Stimulated activated CD4-positive, alpha-beta T cell treated with anti-CD3 and anti-CD28 coated beads, Interleukin-2, amount 100 ng/mL, for 4 hours (primary cell): ENCODE results near the gene OR52E2.
"Not testable (repeated sequence)": the region's sequence is repeated elsewhere in the genome, so short reads cannot be mapped to it uniquely, and the experiment has no call there.

Experiments used
- DNase-seq: peaks from one replicate; pipeline ENCODE4 v3.0.0-alpha.2; 2020; ENCODE audit warnings: low read depth

The OR52E2 gene

DNA sequence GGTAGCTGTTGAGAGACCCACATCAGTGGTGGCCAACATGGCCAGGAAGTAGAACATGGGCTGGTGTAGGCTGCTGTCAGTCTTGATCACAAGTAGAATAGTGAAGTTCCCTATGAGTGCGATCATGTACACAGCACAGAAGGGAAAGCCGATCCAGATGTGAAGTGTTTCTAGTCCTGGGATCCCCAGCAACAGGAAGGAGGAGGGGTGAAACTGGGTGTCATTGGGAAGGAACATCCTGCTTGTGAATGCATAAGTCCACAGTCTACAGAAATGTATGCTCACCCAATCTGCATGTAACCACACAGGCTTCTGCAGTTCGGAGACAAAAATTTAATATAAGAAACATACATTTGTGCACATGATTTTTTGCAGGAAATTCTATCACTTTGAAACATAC is at the start of gene OR52E2:
Gene OR52E2, minus strand, starts transcription at position 237 of the 400 bp plus-strand sequence. Its CDS starts 0 bp downstream, at position 237.
- no peak for DNase-seq

DNA sequence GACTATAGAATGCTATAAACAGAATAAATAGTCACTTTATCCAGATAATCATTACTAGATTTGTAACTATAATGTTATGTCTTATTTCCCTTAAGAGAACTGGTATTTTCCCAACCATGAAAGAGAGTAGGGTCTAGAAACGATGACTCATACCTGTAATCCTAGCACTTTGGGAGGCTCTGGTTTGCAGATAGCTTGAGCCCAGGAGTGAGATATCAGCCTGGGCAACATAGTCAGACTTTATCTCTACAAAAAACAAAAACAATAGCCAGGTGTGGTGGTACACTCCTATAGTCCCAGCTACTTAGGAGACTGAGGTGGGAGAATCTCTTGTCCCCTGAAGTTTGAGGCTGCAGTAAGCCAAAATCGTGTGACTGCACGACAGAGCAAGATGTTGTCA is 47.9 kb upstream of the OR52E2 start:
- DNase-seq: no peak

- no peak for DNase-seq
Observed at GRCh38 chr11:5103066-5103465, 43.6 kb upstream of the OR52E2 start.

GRCh38 chr11:5102246-5102645 is 42.8 kb upstream of the OR52E2 start:
- no peak for DNase-seq

DNA sequence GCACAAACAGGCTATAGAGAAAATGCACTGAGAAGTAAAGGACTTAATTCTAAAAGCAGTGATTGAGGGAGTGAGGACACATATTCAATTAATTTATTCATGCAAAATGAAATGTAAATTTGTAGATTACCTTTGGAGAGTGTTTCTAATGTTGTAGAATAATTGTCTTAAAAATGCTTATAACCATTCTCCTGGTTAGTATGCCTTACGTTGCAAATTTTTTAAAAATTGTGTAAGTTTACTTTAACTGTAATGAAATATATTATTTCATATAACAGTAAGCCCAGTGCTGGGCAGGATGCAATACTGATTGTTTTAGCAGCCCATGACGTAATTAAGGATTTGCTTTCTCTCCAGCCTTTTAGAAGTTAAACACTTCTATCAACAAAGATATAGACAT is 36.6 kb upstream of the OR52E2 start:
- DNase-seq: no peak

GRCh38 chr11:5092821-5093585 is 33.6 kb upstream of the OR52E2 start:
- DNase-seq: no peak

- no peak for DNase-seq
Observed at GRCh38 chr11:5090668-5091067, 31.2 kb upstream of the OR52E2 start.

- DNase-seq: no peak
Observed at GRCh38 chr11:5088556-5088955, 29.1 kb upstream of the OR52E2 start.

DNA sequence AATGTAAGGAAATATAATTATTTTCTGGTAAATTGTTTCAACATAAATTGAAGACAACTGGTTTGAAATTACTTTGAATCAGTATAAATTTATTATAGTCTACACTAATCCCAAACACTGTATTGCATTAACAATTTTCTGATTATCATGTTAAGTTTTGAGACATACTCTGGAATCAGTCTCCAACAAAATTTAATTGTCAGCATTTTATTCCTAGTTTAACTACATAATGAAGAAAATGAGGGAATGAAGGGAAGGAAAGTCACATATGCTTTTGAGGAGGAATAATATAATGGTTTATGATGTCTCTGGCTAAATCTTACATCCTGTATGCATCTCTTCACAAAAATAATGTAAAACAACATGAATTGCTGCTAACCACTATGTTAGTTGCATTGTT is 24.2 kb upstream of the OR52E2 start:
- DNase-seq: no peak

DNA sequence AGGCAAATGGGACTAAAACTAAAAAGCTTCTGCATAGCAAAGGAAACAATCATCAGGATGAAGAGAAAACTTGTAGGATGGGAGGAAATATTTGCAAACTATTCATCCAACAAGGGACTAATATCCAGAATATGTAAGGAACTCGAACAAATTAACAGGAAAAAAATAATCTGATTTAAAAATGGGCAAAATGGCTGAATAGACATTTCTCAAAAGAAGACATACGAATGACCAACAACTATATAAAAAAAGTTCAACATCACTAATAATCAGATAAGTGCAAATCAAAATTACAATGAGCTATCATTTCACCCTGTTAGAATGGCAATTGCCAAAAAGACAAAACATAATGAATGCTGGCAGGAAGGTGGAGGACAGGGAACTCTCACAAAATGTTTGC is 22.0 kb upstream of the OR52E2 start:
- no peak for DNase-seq

DNA sequence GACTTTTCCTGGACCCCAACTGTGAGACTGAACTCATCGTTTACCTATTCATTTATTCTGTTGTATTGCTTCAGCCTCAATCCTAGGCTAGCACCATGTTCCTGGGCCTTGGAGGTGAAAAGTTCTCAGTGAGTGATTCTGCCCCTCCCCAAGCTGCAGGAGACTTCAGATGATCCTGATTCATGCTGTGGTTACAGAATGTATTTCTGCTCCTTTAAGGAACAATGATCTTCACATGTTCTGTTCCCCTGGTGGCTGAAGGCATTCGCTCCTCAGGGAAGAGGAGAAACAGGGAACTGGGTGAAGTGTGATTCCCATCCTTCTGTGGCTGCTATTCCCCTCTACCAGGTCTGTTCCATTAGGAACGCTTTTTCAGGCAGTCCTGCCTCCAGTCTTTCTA is 12.4 kb upstream of the OR52E2 start:
- no peak for DNase-seq

GRCh38 chr11:5069272-5069671 is 9.8 kb upstream of the OR52E2 start, which contains the start of gene OR52E1:
TSS of gene OR52E1 (plus strand) at chr11:5069572.
- DNase-seq: no peak

DNA sequence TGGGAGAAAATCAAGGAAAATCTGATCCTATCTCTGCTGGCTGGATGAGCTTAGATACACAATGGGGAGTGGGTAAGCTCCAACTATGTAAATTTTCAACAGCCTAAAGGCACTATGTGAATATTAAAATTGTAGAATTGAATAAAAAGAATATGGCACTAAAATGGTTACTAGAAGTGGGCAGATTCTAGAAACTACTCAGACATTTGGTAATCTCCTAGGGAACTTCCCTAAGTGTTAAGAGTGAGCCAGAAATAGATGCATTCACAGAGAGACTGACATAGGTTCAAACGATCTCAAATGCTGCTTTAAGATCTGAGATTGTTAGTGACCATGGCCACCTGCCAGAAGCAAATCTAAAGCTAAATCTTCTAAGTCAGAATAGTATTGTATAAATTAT is 5.6 kb upstream of the OR52E2 start:
- no peak for DNase-seq

DNA sequence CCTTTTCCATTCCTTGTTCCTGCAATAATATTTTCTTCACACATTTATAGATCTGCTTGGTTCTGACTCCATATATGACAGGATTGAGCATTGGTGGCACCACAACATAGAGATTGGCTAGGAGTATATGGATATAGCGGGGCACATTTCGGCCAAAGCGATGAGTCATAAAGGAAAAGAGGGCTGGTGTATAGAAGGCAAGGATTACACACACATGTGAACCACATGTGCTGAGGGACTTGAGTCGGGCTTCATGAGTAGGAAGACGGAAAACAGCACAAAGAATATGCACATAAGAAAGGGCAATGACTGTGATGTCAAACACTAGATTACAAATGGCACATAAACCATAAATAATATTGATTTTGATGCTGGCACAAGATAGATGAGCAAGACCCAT is 748 bp downstream of the OR52E2 start:
- not testable (repeated sequence) for DNase-seq

- DNase-seq: no peak
Observed at GRCh38 chr11:5046754-5047330, 12.6 kb downstream of the OR52E2 start.

- DNase-seq: no peak
Observed at GRCh38 chr11:5046226-5046625, 13.2 kb downstream of the OR52E2 start, which contains the start of gene OR52J3. TSS of gene OR52J3 (plus strand) at chr11:5046526. CDS start at chr11:5046526, 0 bp downstream.

- no peak for DNase-seq
Observed at GRCh38 chr11:5043380-5043779, 16.0 kb downstream of the OR52E2 start.

GRCh38 chr11:5042091-5042490 is 17.3 kb downstream of the OR52E2 start:
- DNase-seq: no peak

GRCh38 chr11:5040876-5041275 is 18.6 kb downstream of the OR52E2 start:
- no peak for DNase-seq

GRCh38 chr11:5038341-5038740 is 21.1 kb downstream of the OR52E2 start:
- no peak for DNase-seq

GRCh38 chr11:5037926-5038325 is 21.5 kb downstream of the OR52E2 start:
- DNase-seq: no peak

DNA sequence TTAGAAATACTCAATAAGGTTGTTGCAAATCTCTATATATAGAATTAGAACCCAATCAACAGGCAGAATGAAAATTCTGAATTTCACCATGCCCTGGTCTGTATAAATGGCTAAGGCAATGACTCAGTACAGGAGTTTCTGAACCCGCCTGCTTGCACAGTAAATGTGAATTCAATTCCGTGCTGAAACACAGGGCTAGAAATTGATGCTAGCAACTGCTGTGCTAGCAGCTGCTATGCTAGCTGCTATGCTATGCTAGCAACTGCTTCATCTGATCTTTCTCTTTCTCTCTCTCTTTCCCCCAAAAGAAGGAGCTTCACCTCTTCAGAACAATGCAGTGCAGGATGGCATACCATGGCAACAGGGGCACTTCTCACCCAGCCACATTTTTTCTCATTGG is 22.8 kb downstream of the OR52E2 start:
- no peak for DNase-seq

DNA sequence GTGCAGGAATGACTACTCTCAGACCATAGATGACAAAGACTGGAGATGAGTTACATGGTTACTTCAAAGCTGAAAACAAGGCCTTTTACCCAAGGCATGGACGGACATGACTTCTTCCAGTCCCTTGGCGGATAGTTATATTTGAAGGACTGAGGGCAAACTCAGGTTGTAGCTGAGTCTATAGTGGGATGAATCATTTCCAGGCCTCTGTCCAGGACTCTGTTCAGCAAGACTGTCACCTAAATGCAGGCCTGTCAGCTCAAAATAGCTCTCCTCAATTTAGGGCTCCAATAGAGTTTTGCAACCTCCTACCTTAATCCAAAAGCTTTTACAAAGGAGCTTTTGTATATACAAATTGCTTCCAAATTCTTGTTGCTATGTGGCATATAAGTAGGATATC is 37.4 kb downstream of the OR52E2 start:
- DNase-seq: no peak

DNA sequence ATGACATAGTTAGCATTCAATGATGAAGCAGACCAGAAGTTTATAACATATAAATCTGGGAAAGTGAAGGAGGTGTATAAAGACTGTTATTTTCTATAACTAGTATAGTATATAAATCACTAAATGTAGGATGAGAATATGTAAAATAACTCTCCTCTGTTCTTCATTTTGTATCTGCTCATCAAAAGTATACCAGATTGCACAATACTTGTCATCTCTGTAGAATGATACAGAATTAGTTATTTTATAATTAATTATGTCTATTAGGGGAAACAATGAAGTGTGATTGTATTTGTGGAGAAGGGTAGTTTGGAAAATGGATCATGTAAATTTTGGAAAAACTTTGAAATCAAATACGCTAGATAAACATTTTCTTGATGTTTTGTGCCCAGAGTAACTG is 46.4 kb downstream of the OR52E2 start:
- no peak for DNase-seq
